Hematopoietic multipotent progenitor cell treated with erythropoietin and hydrocortisone succinate and interleukin-3 and kit ligand, for 17 days (in vitro differentiated cells): Measurements from ENCODE around the gene NBEA.

ENCODE experiments used
- DNase-seq: peaks from one replicate; pipeline ENCODE4 v3.0.0-alpha.2; 2015; ENCODE audit warnings: low spot score

The NBEA gene

GRCh38 chr13:35475960-35476943 is 534.2 kb downstream of the NBEA start, which contains the start of gene MAB21L1:
TSS of gene MAB21L1 (minus strand) at chr13:35476689. CDS start at chr13:35476138, 551 bp downstream.
- no peak for DNase-seq

GRCh38 chr13:35477386-35477946 is 535.4 kb downstream of the NBEA start:
- no peak for DNase-seq

GRCh38 chr13:35478271-35479037 is 536.4 kb downstream of the NBEA start:
- DNase-seq = no peak

- DNase-seq = no peak
These were observed 537.0 kb downstream of the NBEA start for GRCh38 chr13:35479038-35479492.

GRCh38 chr13:35479706-35480105 is 537.6 kb downstream of the NBEA start:
- no peak for DNase-seq

- DNase-seq = no peak
These were observed 538.3 kb downstream of the NBEA start for GRCh38 chr13:35480346-35480745.

- no peak for DNase-seq
These were observed 539.7 kb downstream of the NBEA start for GRCh38 chr13:35481777-35482176.

- DNase-seq = no peak
These were observed 540.5 kb downstream of the NBEA start for GRCh38 chr13:35482527-35482926.

GRCh38 chr13:35483761-35484160 is 541.7 kb downstream of the NBEA start:
- DNase-seq = no peak

GRCh38 chr13:35484384-35484783 is 542.3 kb downstream of the NBEA start:
- DNase-seq = no peak

GRCh38 chr13:35485424-35485823 is 543.4 kb downstream of the NBEA start:
- DNase-seq = no peak

GRCh38 chr13:35489050-35489449 is 547.0 kb downstream of the NBEA start:
- DNase-seq = no peak

GRCh38 chr13:35496006-35496405 is 553.9 kb downstream of the NBEA start:
- DNase-seq = no peak

GRCh38 chr13:35496761-35497386 is 554.8 kb downstream of the NBEA start:
- DNase-seq = no peak

GRCh38 chr13:35498231-35498630 is 556.2 kb downstream of the NBEA start:
- no peak for DNase-seq

- no peak for DNase-seq
These were observed 557.2 kb downstream of the NBEA start for GRCh38 chr13:35499196-35499662.

- DNase-seq = no peak
These were observed 557.6 kb downstream of the NBEA start for GRCh38 chr13:35499676-35500075.

- DNase-seq = no peak
These were observed 558.1 kb downstream of the NBEA start for GRCh38 chr13:35500144-35500543.

GRCh38 chr13:35501661-35502235 is 559.7 kb downstream of the NBEA start:
- DNase-seq = no peak

- no peak for DNase-seq
These were observed 560.4 kb downstream of the NBEA start for GRCh38 chr13:35502456-35502855.

- no peak for DNase-seq
These were observed 570.3 kb downstream of the NBEA start for GRCh38 chr13:35512271-35512920.
